HCT116 (cell line): Measurements from ENCODE around the gene QRSL1. TPM values are rescaled to one million over a fixed set of nuclear protein-coding genes. Genes with fewer than 3 reads are reported as not detected.

Source experiments
- ATAC-seq: fragments of 200-7000 bp; cut with Tn5 transposase; 2 replicates; pipeline ENCODE4 v1.9.1; 2020; ENCODE audit warnings: mild to moderate bottlenecking, moderate library complexity
- BruUV-seq: library from RNA; stranded (reverse); fragments of 400-500 nt; replicated peaks from 2 replicates; lab custom pipeline; 2021; lab: Mats Ljungman, UMichigan
- CTCF ChIA-PET: fragments of 300-600 bp; sonication (Branson Sonifier 250); formaldehyde crosslinking; loops from one replicate; lab custom pipeline; 2021; ENCODE audit warnings: antibody characterized with exemption; lab: Charles Lee
- POLR2A ChIA-PET: fragments of 300-600, 350-600 bp; sonication (Branson Sonifier 250); formaldehyde crosslinking; loops from one replicate; lab custom pipeline; 2021; ENCODE audit warnings: antibody characterized with exemption; lab: Charles Lee
- RAD21 ChIA-PET, 2 experiments: fragments of 300-600 bp; sonication (Branson Sonifier 250); formaldehyde crosslinking; loops; one replicate each; lab custom pipeline; 2023; ENCODE audit warnings: low total read pairs in 2 of 2; ENCODE audit not compliant: uncharacterized antibody in 2 of 2, unreplicated experiment in 2 of 2, low non-redundant PET in 1 of 2; lab: Charles Lee
- DNase-seq: peaks from one replicate; pipeline ENCODE4 v3.0.0-alpha.2; 2010; ENCODE audit warnings: low read depth, low spot score
- H2AFZ ChIP-seq: fragments of 200-600 bp; shearing (Covaris generic), sonication (generic); 2 replicates; pipeline ENCODE4 v1.6.1; 2017; ENCODE audit warnings: low read depth, mixed run types, mixed read lengths, antibody characterized with exemption, low read length; ENCODE audit not compliant: poor library complexity, severe bottlenecking
- H3K27ac ChIP-seq: 2 replicates; pipeline ENCODE4 v1.5.1; 2012; ENCODE audit warnings: low read depth, low read length
- H3K27me3 ChIP-seq: fragments of 200-600 bp; sonication (generic); 2 replicates; pipeline ENCODE4 v1.6.1; 2016; ENCODE audit warnings: mixed run types, low read length, mixed read lengths; ENCODE audit not compliant: insufficient read depth
- H3K36me3 ChIP-seq, 2 experiments: fragments of 200-500 bp in 1 of 2; fragments of 200-600 bp in 1 of 2; sonication (Bioruptor generic) in 1 of 2; sonication (generic) in 1 of 2; 2 replicates each; pipeline versions ENCODE4 v1.5.1 to v1.6.1; 2014 to 2016; ENCODE audit warnings: low read length in 2 of 2, inconsistent platforms in 1 of 2, mixed read lengths in 1 of 2, mixed run types in 1 of 2; ENCODE audit not compliant: insufficient read depth in 2 of 2, control insufficient read depth in 1 of 2
- H3K4me1 ChIP-seq, 2 experiments: fragments of 200-600 bp in 1 of 2; sonication (generic) in 1 of 2; 2 replicates each; pipeline versions ENCODE4 v1.5.1 to v1.6.1; 2012 to 2017; ENCODE audit warnings: low read length in 2 of 2, inconsistent platforms in 1 of 2, mild to moderate bottlenecking in 1 of 2, mixed read lengths in 1 of 2, mixed run types in 1 of 2, moderate library complexity in 1 of 2; ENCODE audit not compliant: insufficient read depth in 2 of 2, control insufficient read depth in 1 of 2
- H3K4me2 ChIP-seq: fragments of 200-600 bp; sonication (generic); 2 replicates; pipeline ENCODE4 v1.6.1; 2017; ENCODE audit warnings: mixed run types, low read length, mixed read lengths
- H3K4me3 ChIP-seq, 2 experiments: fragments of 200-600 bp in 1 of 2; sonication (generic) in 1 of 2; replicated peaks in 1 of 2; 2 replicates each; pipeline ENCODE4 v1.5.1; 2011 to 2016; ENCODE audit warnings: low read length in 2 of 2, control low read depth in 1 of 2, low read depth in 1 of 2, mild to moderate bottlenecking in 1 of 2, mixed read lengths in 1 of 2, mixed run types in 1 of 2
- H3K79me2 ChIP-seq: fragments of 200-600 bp; sonication (generic); 2 replicates; pipeline ENCODE4 v1.6.1; 2017; ENCODE audit warnings: mild to moderate bottlenecking, mixed run types, low read length, moderate library complexity, mixed read lengths; ENCODE audit not compliant: insufficient read depth
- H3K9ac ChIP-seq: fragments of 200-600 bp; sonication (generic); 2 replicates; pipeline ENCODE4 v1.6.1; 2016; ENCODE audit warnings: low read length, mixed read lengths
- H3K9me2 ChIP-seq: fragments of 200-600 bp; sonication (generic), shearing (Covaris generic); 2 replicates; pipeline ENCODE4 v1.6.1; 2017; ENCODE audit warnings: mixed run types, mild to moderate bottlenecking, moderate library complexity; ENCODE audit not compliant: insufficient read depth
- H3K9me3 ChIP-seq, 2 experiments: fragments of 200-500 bp in 1 of 2; fragments of 200-600 bp in 1 of 2; sonication (Bioruptor generic) in 1 of 2; sonication (generic) in 1 of 2; 2 replicates each; pipeline ENCODE4 v1.6.1; 2014 to 2017; ENCODE audit warnings: low read length in 2 of 2, mixed read lengths in 2 of 2, inconsistent platforms in 1 of 2, low read depth in 1 of 2, mild to moderate bottlenecking in 1 of 2, mixed run types in 1 of 2, moderate library complexity in 1 of 2; ENCODE audit not compliant: control insufficient read depth in 1 of 2, insufficient read depth in 1 of 2
- H4K20me1 ChIP-seq: fragments of 200-600 bp; sonication (generic), shearing (Covaris generic); 2 replicates; pipeline ENCODE4 v1.6.1; 2017; ENCODE audit warnings: mixed run types, mild to moderate bottlenecking, moderate library complexity; ENCODE audit not compliant: insufficient read depth
- ATF3 ChIP-seq: IDR thresholded peaks from 2 replicates; pipeline ENCODE4 v1.6.1; 2012
- CEBPB ChIP-seq: IDR thresholded peaks from 2 replicates; pipeline ENCODE4 v1.6.1; 2012; ENCODE audit warnings: low read depth
- ELF1 ChIP-seq: IDR thresholded peaks from 2 replicates; pipeline ENCODE4 v1.6.1; 2012; ENCODE audit warnings: low read depth, borderline replicate concordance
- EZH2 ChIP-seq: fragments of 200-600 bp; sonication (generic); IDR thresholded peaks from 2 replicates; pipeline ENCODE4 v1.6.1; 2017; ENCODE audit warnings: antibody characterized with exemption, mixed run types
- EZH2phosphoT487 ChIP-seq: fragments of 200-600 bp; IDR thresholded peaks from 2 replicates; pipeline ENCODE4 v1.6.1; 2018; ENCODE audit warnings: antibody characterized with exemption, borderline replicate concordance
- FOSL1 ChIP-seq: IDR thresholded peaks from 2 replicates; pipeline ENCODE4 v1.6.1; 2012; ENCODE audit warnings: low read depth
- MAX ChIP-seq: IDR thresholded peaks from 2 replicates; pipeline ENCODE4 v1.6.1; 2012
- POLR2A ChIP-seq: IDR thresholded peaks from 2 replicates; pipeline ENCODE4 v1.7.0; 2011; ENCODE audit warnings: borderline replicate concordance; ENCODE audit not compliant: insufficient read depth, insufficient read length; ENCODE audit errors: extremely low read depth
- POLR2AphosphoS5 ChIP-seq: IDR thresholded peaks from 2 replicates; pipeline ENCODE4 v1.6.1; 2011; ENCODE audit warnings: mild to moderate bottlenecking, low read depth, low read length, moderate library complexity
- RAD21 ChIP-seq: IDR thresholded peaks from 2 replicates; pipeline ENCODE4 v1.6.1; 2012; ENCODE audit warnings: low read depth, mild to moderate bottlenecking
- SP1 ChIP-seq: IDR thresholded peaks from 2 replicates; pipeline ENCODE4 v1.6.1; 2012; ENCODE audit warnings: low read depth
- TCF7L2 ChIP-seq: IDR thresholded peaks from 2 replicates; pipeline ENCODE4 v1.7.0; 2011; ENCODE audit warnings: borderline replicate concordance, inconsistent platforms; ENCODE audit not compliant: insufficient read depth, insufficient read length; ENCODE audit errors: extremely low read depth
- ZBTB33 ChIP-seq: IDR thresholded peaks from 2 replicates; pipeline ENCODE4 v1.6.1; 2011; ENCODE audit warnings: mild to moderate bottlenecking, low read length, moderate library complexity; ENCODE audit not compliant: insufficient replicate concordance; ENCODE audit errors: extremely low read depth
- ZFX ChIP-seq: fragments of 450-650 bp; IDR thresholded peaks from 2 replicates; pipeline ENCODE4 v1.6.1; 2017
- ZNF274 ChIP-seq: fragments of 200-500 bp; sonication (Bioruptor generic); IDR thresholded peaks from 2 replicates; pipeline ENCODE4 v1.6.1; 2014; ENCODE audit warnings: mild to moderate bottlenecking, low read depth, low read length, inconsistent platforms
- intact Hi-C: fragments of 100-400 bp; cut with micrococcal nuclease; formaldehyde crosslinking; loops from 2 replicates; pipeline ENCODE4 v1.10.0; 2022
- total RNA-seq: library from RNA; stranded (reverse); gene quantifications from one replicate; pipeline ENCODE4 v1.2.1, GENCODE V29; 2021; ENCODE audit not compliant: unreplicated experiment

The QRSL1 gene
- total RNA-seq, 1 experiment from 2014 or later: 16.0 TPM

GRCh38 chr6:106715922-106716321 is 86.5 kb downstream of the QRSL1 start:
- CTCF ChIA-PET: no interaction called here
- H3K4me2 ChIP-seq: no peak overlapping the region
- H3K9me2 ChIP-seq: no peaks in the 10 kb centered on the region
- ATAC-seq: no peak
- H3K9ac ChIP-seq: no peak overlapping the region
- no peak overlapping the region for H3K4me3 ChIP-seq
- H3K27ac ChIP-seq: no peak overlapping the region
- no peak overlapping the region for H2AFZ ChIP-seq
- no TSS peak for BruUV-seq
- no peaks in the 10 kb centered on the region for H3K27me3 ChIP-seq
- intact Hi-C loops: no loop called here
- RAD21 ChIA-PET: no interaction called here
- no peaks in the 10 kb centered on the region for H3K36me3 ChIP-seq
- DNase-seq: no peak
- TF ChIP-seq ZNF274 (no peak), SP1 (no peak), MAX (no peak), EZH2phosphoT487 (no peak), TCF7L2 (no peak), POLR2AphosphoS5 (no peak), POLR2A (no peak), FOSL1 (no peak), ZBTB33 (no peak)
- H3K9me3 ChIP-seq: no peaks in the 10 kb centered on the region
- POLR2A ChIA-PET: no interaction called here
- no peaks in the 10 kb centered on the region for H4K20me1 ChIP-seq
- H3K79me2 ChIP-seq: no peaks in the 10 kb centered on the region
- no peaks in the 10 kb centered on the region for H3K4me1 ChIP-seq

- CTCF ChIA-PET: no interaction called here
- no TSS peak for BruUV-seq
- POLR2A ChIA-PET: no interaction called here
Observed at GRCh38 chr6:106716966-106717365, 87.6 kb downstream of the QRSL1 start.

More at GRCh38 chr6:106716966-106717365, 87.6 kb downstream of the QRSL1 start:
- TF ChIP-seq ATF3 (no peak), CEBPB (no peak), ELF1 (no peak), POLR2A (no peak), ZFX (no peak), EZH2phosphoT487 (no peak), EZH2 (no peak), RAD21 (no peak)
- Histone ChIP-seq H3K27me3 (no peaks in the 10 kb centered on the region), H3K79me2 (no peaks in the 10 kb centered on the region), H2AFZ (no peak overlapping the region), H3K36me3 (no peaks in the 10 kb centered on the region), H3K9me3 (no peaks in the 10 kb centered on the region), H3K9ac (no peak overlapping the region), H3K4me2 (no peak overlapping the region), H3K27ac (no peak overlapping the region), H3K4me1 (peaks cover 0 to 9% of the 10 kb centered on the region in 2 experiments; a peak in 2 of 4 replicates), H4K20me1 (no peaks in the 10 kb centered on the region), H3K4me3 (no peak overlapping the region), H3K9me2 (no peaks in the 10 kb centered on the region)
- DNase-seq (no peak), ATAC-seq (no peak)
- RAD21 ChIA-PET: no interaction called here
- intact Hi-C loops: no loop called here
